Muscle of leg (tissue), 11 donors: Measurements from ENCODE around the gene CREB3L1. TPM values are rescaled to one million over a fixed set of nuclear protein-coding genes. Genes with fewer than 3 reads are reported as not detected.

ENCODE experiments used
- DNase-seq: peaks from one replicate; pipeline ENCODE4 v3.0.0; 2013
- H3K27ac ChIP-seq: one replicate; pipeline ENCODE4 v1.5.1; 2013; ENCODE audit warnings: mild to moderate bottlenecking, low read length, control low read depth
- H3K27me3 ChIP-seq: one replicate; pipeline ENCODE4 v1.6.1; 2013; ENCODE audit warnings: low read length; ENCODE audit not compliant: control insufficient read depth, insufficient read depth
- H3K36me3 ChIP-seq: one replicate; pipeline ENCODE4 v1.6.1; 2013; ENCODE audit warnings: low read length; ENCODE audit not compliant: control insufficient read depth, insufficient read depth
- H3K4me1 ChIP-seq: one replicate; pipeline ENCODE4 v1.6.1; 2013; ENCODE audit warnings: low read length; ENCODE audit not compliant: control insufficient read depth, insufficient read depth
- H3K4me3 ChIP-seq: one replicate; pipeline ENCODE4 v1.5.1; 2013; ENCODE audit warnings: low read length, control low read depth
- H3K9me3 ChIP-seq: replicated peaks from 2 replicates; pipeline ENCODE4 v1.6.1; 2013; ENCODE audit warnings: low read depth, low read length; ENCODE audit not compliant: control insufficient read depth
- WGBS: methylation state at CpG from one replicate; pipeline ENCODE4 v1.1.5; 2013; ENCODE audit warnings: missing lambda C conversion rate; ENCODE audit not compliant: insufficient coverage; 5-methylcytosine and 5-hydroxymethylcytosine counted together
- polyA plus RNA-seq, 8 donors: library from polyadenylated mRNA; unstranded; fragments of 120-200 nt; gene quantifications; one replicate each; pipeline versions ENCODE4 v1.2.1 to v1.2.3, GENCODE V29; 2013; ENCODE audit warnings: inconsistent platforms in 1 of 8, low replicate concordance in 1 of 8; ENCODE audit not compliant: insufficient read length in 8 of 8, insufficient read depth in 1 of 8
- total RNA-seq: library from RNA; stranded (reverse); fragments of 120-200 nt; gene quantifications from one replicate; pipeline ENCODE4 v1.2.4, GENCODE V29; 2013

CREB3L1 gene
- total and polyA plus RNA-seq, 9 donors, result 14.2 to 70.7 (median 43.8) TPM

DNA sequence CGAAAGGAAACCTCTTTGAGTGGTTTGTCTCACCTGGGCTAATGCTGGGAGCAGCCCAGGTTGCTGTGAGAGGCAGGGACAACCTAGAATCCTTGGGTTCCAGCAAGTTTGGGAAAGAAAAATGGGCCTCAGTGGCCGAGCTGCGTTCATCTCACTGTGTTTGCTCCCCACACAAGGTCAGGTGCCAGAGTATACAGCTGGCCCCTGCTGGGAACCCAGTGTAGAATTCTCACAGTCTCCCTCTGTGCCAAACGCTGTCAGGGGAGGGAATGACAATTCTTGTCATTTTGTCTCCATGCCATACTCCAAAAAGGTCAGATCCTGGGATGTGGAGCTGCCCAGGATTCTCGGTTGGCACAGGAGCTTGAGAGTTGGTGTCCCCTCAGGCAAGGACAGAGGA lies 74.1 kb downstream of the CREB3L1 start:
- Histone ChIP-seq H3K4me1 (peaks cover 49% of the 10 kb centered on the region), H3K27ac (no peak overlapping the region), H3K27me3 (no peaks in the 10 kb centered on the region), H3K4me3 (no peak overlapping the region), H3K36me3 (peaks cover 29% of the 10 kb centered on the region), H3K9me3 (no peaks in the 10 kb centered on the region)
- DNase-seq, result no peak
- 55% methylated on average over 4 of the region's 5 CpGs for WGBS

DNA sequence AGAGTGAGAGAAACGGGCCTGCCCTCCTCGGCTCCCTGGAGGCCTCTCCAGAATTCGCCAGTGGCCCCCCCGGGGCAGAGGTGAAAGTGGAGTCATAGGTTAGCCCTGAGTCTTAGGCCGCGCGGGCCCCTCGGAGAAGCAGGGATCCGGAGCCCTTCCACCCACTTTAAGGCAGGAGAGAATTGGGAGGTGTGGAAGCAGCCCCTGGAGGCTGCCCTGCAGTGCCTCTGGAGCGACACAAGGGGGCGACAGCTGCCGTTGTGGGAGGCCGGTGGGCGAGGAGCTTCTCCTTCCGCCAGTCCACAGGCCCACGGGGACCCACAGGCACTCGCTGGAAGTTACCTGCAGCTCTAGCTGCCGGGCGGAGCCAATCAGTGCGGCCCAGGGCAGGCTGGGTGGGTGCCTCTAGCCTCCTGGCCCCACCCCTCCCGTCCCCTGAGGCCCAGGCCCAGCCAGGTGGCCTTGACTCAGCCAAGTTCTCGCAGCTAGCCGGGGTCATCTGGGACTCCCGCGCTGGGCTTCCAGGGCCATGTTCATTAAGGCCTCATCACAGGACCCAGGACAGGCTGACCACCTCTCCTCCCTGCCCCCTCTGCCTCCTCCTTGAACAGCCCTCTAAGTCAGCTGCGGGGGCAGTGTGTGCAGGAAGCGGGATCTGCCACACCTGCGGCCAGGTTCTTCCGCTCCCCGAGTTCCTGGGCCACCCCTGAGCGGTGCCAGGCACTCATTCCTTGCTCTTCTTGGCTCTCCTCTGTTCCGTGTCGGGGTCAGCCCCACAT lies 74.8 kb downstream of the CREB3L1 start:
- no peaks in the 10 kb centered on the region for H3K27me3 ChIP-seq
- peak overlapping the region; percentile 31 for H3K27ac ChIP-seq
- DNase-seq, result no peak
- peaks cover 49% of the 10 kb centered on the region for H3K4me1 ChIP-seq
- no peaks in the 10 kb centered on the region for H3K9me3 ChIP-seq
- H3K36me3 ChIP-seq, result peaks cover 29% of the 10 kb centered on the region
- 40% methylated on average over 24 of the region's 33 CpGs for WGBS
- peak overlapping the region; percentile 3 for H3K4me3 ChIP-seq

DNA sequence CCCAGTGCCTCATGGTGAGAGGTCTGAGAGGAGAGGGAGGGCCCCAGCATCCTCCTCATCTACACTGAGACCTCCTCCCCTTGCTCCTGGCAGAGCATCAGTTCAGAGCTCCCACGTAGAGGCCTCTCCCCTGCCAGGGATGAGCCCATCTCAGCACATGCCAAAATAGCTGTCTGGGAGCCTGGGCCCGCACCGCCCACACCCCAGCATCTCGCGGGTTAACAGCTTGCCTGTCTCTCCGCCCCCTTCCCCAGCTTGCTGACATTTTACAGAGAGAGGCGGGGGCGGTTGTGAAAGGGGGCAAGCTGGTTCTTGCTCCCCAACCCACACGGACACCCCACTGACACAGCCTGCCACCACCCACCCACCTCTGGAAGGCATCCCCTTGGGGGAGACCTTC lies 76.2 kb downstream of the CREB3L1 start:
- H3K4me1 ChIP-seq, result peaks cover 39% of the 10 kb centered on the region
- no peak for DNase-seq
- no peak overlapping the region for H3K27ac ChIP-seq
- peaks cover 34% of the 10 kb centered on the region for H3K36me3 ChIP-seq
- H3K27me3 ChIP-seq, result no peaks in the 10 kb centered on the region
- WGBS, result 13% methylated on average over 3 of the region's 9 CpGs
- no peaks in the 10 kb centered on the region for H3K9me3 ChIP-seq
- no peak overlapping the region for H3K4me3 ChIP-seq

DNA sequence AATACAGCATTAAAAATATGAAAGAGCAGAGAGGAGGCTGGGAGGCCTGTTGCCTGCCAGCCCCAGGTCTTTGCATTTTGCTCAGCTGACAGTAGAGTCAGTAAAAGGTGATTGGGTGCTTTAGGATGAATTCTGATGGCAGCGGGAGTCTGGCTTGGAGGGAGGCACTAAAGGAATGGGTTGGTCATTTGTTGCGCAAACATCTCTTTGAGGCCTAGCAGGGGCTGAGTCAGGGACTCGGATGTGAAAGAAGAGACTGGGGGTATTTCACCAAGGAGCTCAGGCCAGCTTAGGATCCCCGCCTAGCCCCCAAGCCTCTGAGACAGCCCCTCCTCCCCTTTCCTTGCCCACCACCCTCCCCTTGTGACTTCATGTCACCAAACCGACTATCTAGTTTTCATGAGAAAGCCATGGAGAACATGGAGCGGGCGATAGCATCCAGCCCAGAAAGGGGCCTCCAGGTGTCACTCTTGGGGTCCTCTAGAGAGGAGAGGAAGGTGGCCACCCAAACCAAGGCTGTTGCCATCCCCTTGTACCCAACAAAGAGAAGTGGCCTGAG lies 79.5 kb downstream of the CREB3L1 start:
- Histone ChIP-seq H3K4me3 (no peak overlapping the region), H3K36me3 (peaks cover 23% of the 10 kb centered on the region), H3K27ac (no peak overlapping the region), H3K27me3 (no peaks in the 10 kb centered on the region), H3K9me3 (no peaks in the 10 kb centered on the region), H3K4me1 (peaks cover 40% of the 10 kb centered on the region)
- 82% methylated on average over 3 of the region's 7 CpGs for WGBS
- DNase-seq, result no peak

DNA sequence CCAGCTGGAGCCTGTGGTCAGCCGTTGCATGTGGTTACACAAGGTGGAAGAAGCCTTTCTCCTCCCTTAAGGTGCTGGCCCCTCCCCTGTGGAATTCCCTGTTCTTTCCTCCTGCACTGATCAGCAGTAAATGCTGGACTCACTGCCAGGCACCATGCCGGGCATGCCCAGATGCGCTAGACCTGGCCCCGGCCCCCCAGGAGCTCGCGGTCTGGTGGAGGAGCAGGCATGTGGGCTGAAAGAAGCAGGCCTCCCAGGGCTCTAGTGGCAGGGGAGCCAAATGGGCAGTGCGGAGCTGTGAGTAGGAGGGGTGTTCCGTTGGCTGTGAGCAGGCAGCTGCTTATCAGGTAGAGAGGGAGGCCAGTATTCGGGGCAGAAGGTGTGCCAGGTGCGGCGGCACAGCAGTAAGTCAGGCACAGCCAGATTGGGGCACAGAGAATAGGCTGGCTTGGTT lies 80.0 kb downstream of the CREB3L1 start:
- DNase-seq, result no peak
- H3K36me3 ChIP-seq, result peaks cover 20% of the 10 kb centered on the region
- no peak overlapping the region for H3K4me3 ChIP-seq
- H3K27me3 ChIP-seq, result no peaks in the 10 kb centered on the region
- no peak overlapping the region for H3K27ac ChIP-seq
- 81% methylated on average over 10 of the region's 11 CpGs for WGBS
- peaks cover 40% of the 10 kb centered on the region for H3K4me1 ChIP-seq
- no peaks in the 10 kb centered on the region for H3K9me3 ChIP-seq

DNA sequence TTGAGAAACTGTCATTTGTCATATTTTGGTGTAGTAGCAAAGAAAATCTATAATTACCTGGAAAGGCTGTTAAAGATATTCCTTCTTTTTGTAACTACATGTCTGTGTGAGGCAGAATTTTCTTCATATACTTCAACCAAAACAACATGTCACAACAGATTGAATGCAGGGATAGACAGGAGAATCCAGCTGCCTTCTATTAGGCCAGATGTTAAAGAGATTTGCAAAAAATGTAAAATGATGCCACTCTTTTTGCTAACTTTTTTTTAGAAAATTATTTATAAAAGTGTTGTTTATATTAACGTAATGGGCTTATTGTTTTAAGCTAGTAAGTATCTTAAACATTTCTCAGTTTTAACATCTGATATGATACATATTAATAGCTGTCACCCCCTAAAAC lies 82.5 kb downstream of the CREB3L1 start:
- H3K4me3 ChIP-seq, result no peak overlapping the region
- peaks cover 15% of the 10 kb centered on the region for H3K36me3 ChIP-seq
- DNase-seq, result no peak
- no peak overlapping the region for H3K27ac ChIP-seq
- H3K4me1 ChIP-seq, result peaks cover 51% of the 10 kb centered on the region
- no peaks in the 10 kb centered on the region for H3K27me3 ChIP-seq
- H3K9me3 ChIP-seq, result no peaks in the 10 kb centered on the region
- no CpG with 5 or more reads among the region's 1 CpG for WGBS

DNA sequence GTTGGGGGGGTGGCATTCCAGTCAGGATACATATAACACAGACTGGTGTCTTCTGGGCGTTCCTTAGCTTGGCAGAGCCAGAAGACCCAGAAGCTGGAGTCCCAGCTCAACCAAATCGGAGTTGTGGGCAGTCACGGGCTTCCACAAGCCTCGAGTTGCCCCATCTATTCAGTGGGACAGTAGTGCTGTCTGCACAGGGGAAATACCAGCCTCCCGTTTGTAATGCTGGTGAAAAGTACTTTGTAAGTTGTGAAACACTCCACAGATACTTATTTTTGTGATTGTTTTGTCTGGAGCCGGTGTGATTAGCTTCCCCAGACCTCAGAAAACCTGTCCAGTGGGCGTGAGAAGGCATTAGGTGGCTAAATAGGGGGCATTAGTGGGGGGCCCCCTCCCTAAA lies 83.4 kb downstream of the CREB3L1 start:
- no peak for DNase-seq
- WGBS, result 86% methylated on average over 1 of the region's 7 CpGs
- H3K4me3 ChIP-seq, result peak overlapping the region; percentile 59
- peaks cover 57% of the 10 kb centered on the region for H3K4me1 ChIP-seq
- H3K36me3 ChIP-seq, result peaks cover 17% of the 10 kb centered on the region
- no peaks in the 10 kb centered on the region for H3K27me3 ChIP-seq
- peak overlapping the region; percentile 98 for H3K27ac ChIP-seq
- H3K9me3 ChIP-seq, result no peaks in the 10 kb centered on the region

DNA sequence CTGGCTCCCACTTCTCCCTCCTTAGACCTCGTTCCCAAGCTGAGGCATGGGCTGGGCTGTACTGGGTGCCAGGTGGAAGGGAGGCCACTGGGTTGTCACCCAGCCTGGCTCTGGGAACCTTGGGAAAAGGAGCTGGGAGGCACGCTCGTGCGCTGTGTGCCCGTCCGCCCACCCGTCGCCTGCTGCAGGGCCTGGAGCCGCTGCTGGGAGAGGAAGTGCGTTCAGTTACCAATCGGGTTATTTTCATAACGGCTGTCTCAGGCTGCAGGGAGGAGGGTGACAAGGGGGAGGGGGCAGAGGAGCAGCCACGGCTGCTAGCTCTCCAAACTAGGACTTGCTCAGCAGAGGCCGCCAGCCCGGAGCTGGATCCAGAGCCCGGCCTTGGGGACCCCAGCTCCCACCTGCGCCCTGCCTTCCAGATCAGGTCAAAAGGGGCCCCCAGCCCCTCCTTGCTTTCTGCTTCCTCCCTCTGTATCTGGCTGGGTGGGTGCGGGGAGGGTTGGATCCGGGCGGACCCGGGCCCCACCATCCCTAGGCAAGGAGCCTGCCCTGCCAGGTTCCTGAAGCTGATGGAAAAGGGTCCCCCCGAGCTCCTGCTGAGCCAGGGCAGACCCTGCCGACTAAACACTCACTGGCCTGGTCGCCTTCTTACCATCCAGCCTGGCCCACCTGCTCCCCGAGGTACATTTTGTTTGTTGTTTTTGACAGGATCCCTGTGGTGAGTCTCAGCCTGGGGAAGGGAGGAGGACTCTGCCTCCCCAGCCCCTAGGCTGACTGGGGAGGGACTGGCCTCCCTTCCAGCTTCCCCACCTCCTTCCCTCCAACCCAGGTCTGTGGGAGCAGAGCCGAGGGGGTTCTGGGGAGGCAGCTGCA lies 84.1 kb downstream of the CREB3L1 start:
- no peaks in the 10 kb centered on the region for H3K9me3 ChIP-seq
- peak overlapping the region; percentile 59 for H3K4me3 ChIP-seq
- H3K27ac ChIP-seq, result peak overlapping the region; percentile 98
- H3K4me1 ChIP-seq, result peaks cover 58% of the 10 kb centered on the region
- WGBS, result 2% methylated on average over 21 of the region's 26 CpGs
- peak; percentile 91 for DNase-seq
- peaks cover 11% of the 10 kb centered on the region for H3K36me3 ChIP-seq
- H3K27me3 ChIP-seq, result no peaks in the 10 kb centered on the region

DNA sequence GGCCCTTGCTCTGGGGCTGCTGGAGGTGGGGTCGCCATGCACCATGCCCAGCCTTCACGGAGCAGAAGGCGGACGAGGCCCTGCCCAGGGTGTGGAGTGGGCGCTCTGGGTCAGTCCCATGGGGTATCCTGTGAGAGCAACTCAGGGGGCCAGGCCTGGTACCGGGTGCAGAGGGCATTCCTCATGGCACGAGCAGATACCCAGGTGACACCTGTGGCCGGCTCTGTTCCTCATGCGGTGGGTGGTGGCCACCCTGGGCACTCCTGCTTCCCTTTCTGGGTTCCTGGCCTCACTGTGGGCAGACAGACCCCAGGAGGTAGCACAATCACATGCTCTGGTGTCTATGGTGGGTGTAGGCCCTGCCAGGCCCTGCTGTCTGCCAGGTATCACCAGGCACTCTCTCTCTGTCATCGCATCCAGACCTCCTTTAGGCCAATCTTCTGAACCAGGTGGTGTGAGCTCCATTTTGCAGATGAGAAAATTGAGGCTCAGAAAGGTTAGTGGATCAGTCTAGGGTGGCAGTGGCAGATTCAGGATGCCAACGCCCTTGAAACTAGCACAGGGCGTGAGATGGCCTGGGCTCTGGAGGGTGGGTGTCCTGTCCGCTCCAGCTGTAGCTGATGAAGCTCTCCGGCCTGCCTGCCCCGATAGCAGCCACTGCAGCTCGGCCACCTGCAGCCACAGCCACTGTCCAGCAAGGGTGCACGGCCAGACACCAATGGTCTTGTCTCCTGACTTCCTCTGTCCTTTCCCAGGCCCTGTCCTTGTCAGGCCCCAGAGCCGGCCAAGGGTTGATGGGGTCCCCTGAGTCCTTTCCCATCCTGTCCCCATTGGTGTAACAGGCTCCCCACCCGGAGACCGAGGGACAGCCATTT lies 84.9 kb downstream of the CREB3L1 start:
- no peak for DNase-seq
- H3K9me3 ChIP-seq, result no peaks in the 10 kb centered on the region
- H3K27ac ChIP-seq, result peak overlapping the region; percentile 98
- H3K4me1 ChIP-seq, result peaks cover 67% of the 10 kb centered on the region
- peaks cover 9% of the 10 kb centered on the region for H3K36me3 ChIP-seq
- peak overlapping the region; percentile 59 for H3K4me3 ChIP-seq
- whole genome bisulfite sequencing, result 64% methylated on average over 18 of the region's 20 CpGs
- no peaks in the 10 kb centered on the region for H3K27me3 ChIP-seq
